ENCODE measurements around the gene RASA2. TPM values are rescaled to one million over a fixed set of nuclear protein-coding genes. Genes with fewer than 3 reads are reported as not detected.
"Not testable (repeated sequence)": the region's sequence is repeated elsewhere in the genome, so short reads cannot be mapped to it uniquely, and the experiment has no call there.

Gene RASA2
- total RNA-seq, 1 donor from 2014 or later = 42.3 TPM

DNA sequence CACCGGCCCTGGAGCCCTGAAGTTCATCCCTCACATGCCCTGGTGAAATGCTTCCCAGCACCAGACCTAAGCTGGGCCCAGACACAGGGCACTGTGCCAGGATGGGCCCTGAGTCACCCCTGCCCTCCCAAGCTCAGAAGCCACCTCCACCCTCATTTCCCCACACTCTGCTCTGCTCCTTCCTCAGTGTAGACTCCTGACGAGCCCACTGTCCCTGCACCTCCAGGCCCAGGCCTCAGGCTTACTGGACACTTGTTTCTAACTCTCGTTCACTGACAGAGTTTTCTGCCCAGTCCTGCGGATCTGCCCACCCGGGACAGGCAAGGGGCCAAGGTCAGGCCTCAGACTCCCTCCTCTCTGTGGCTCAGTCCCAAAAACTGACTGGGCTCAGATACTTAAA is 138.7 kb downstream of the RASA2 start:
- DNase-seq = no peak
- Mint-ChIP-seq H3K36me3 (ENCODE audit: low read depth) (no peaks in the 10 kb centered on the region), H3K4me1 (no peaks in the 10 kb centered on the region), H3K4me3 (no peak overlapping the region), H3K27ac (no peak overlapping the region), H3K27me3 (no peaks in the 10 kb centered on the region), H3K9me3 (peaks cover 13% of the 10 kb centered on the region)
- intact Hi-C loops (cut with micrococcal nuclease) = no loop called here
- TF ChIP-seq CTCF (IDR thresholded peaks at IDR 0.05) = no peak
- ChIA-PET POLR2A (no interaction called here), CTCF (no interaction called here)
- no peak for ATAC-seq (ENCODE audit: low read depth)

DNA sequence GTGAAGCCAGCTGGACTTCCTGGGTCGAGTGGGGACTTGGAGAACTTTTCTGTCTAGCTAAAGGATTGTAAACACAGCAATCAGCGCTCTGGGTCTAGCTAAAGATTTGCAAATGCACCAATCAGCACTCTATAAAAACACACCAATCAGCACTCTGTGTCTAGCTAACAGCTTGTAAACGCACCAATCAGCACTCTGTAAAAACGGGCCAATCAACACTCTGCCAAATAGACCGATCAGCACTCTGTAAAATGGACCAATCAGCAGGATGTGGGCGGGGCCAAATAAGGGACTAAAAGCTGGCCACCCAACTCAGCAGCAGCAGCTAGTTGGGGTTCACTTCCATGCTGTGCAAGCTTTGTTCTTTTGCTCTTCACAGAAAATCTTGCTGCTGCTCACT is 141.5 kb downstream of the RASA2 start:
- H3K27me3 Mint-ChIP-seq; H3K27ac Mint-ChIP-seq; DNase-seq; ATAC-seq (ENCODE audit: low read depth); H3K4me3 Mint-ChIP-seq; H3K36me3 Mint-ChIP-seq (ENCODE audit: low read depth); intact Hi-C loops (cut with micrococcal nuclease); POLR2A ChIA-PET; CTCF ChIA-PET; H3K4me1 Mint-ChIP-seq: not testable (repeated sequence)
- peaks cover 13% of the 10 kb centered on the region for H3K9me3 Mint-ChIP-seq

- POLR2A ChIA-PET; DNase-seq; intact Hi-C loops (cut with micrococcal nuclease): not testable (repeated sequence)
These were observed 142.1 kb downstream of the RASA2 start for GRCh38 chr3:141628868-141629441.

GRCh38 chr3:141629976-141630375 is 143.1 kb downstream of the RASA2 start:
- ChIA-PET POLR2A (no interaction called here), CTCF (no interaction called here)
- DNase-seq (no peak), ATAC-seq (ENCODE audit: low read depth) (no peak)
- H3K36me3 Mint-ChIP-seq (ENCODE audit: low read depth) = no peaks in the 10 kb centered on the region
- TF ChIP-seq CTCF (IDR thresholded peaks at IDR 0.05) = no peak
- no peaks in the 10 kb centered on the region for H3K4me1 Mint-ChIP-seq
- peaks cover 13% of the 10 kb centered on the region for H3K9me3 Mint-ChIP-seq
- intact Hi-C loops (cut with micrococcal nuclease) = no loop called here
- H3K27me3 Mint-ChIP-seq = peaks cover 2% of the 10 kb centered on the region
- H3K4me3 Mint-ChIP-seq = no peak overlapping the region
- H3K27ac Mint-ChIP-seq = no peak overlapping the region

More at GRCh38 chr3:141628868-141629441, 142.1 kb downstream of the RASA2 start:
- H3K9me3 Mint-ChIP-seq = peaks cover 13% of the 10 kb centered on the region
- H3K4me1 Mint-ChIP-seq; ATAC-seq (ENCODE audit: low read depth); H3K4me3 Mint-ChIP-seq; CTCF ChIA-PET; H3K27ac Mint-ChIP-seq; H3K27me3 Mint-ChIP-seq; H3K36me3 Mint-ChIP-seq (ENCODE audit: low read depth): not testable (repeated sequence)

GRCh38 chr3:141632779-141633374 is 146.1 kb downstream of the RASA2 start:
- intact Hi-C loops (cut with micrococcal nuclease) = no loop called here
- Mint-ChIP-seq H3K27me3 (peaks cover 2% of the 10 kb centered on the region), H3K4me3 (no peak overlapping the region), H3K27ac (no peak overlapping the region), H3K36me3 (ENCODE audit: low read depth) (no peaks in the 10 kb centered on the region), H3K4me1 (no peaks in the 10 kb centered on the region), H3K9me3 (peaks cover 13% of the 10 kb centered on the region)
- no peak for TF ChIP-seq CTCF (IDR thresholded peaks at IDR 0.05)
- ChIA-PET POLR2A (no interaction called here), CTCF (no interaction called here)
- DNase-seq = no peak
- ATAC-seq (ENCODE audit: low read depth) = no peak

DNA sequence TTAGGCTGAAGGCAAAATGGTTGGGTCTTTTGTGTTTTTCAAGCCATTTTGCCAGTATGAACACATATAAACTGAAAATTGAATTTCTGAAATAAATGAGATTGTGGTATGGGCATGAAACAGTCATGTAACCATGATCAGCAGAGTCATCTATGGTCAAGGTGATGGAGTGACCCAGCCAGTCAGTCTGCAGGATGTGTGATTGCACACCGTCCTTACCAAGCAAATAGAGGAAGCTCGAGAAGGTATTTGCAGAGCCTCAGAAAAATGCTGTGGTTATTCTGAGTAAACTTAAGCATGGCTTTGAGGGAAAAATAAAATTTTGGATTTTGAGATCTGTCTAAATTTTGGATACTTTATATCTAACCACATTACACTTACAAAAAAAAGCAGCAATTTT is 155.4 kb downstream of the RASA2 start:
- no peak for ATAC-seq (ENCODE audit: low read depth)
- TF ChIP-seq CTCF (IDR thresholded peaks at IDR 0.05) = no peak
- intact Hi-C loops (cut with micrococcal nuclease) = no loop called here
- H3K9me3 Mint-ChIP-seq = no peaks in the 10 kb centered on the region
- no peak overlapping the region for H3K27ac Mint-ChIP-seq
- H3K27me3 Mint-ChIP-seq = peaks cover 7% of the 10 kb centered on the region
- ChIA-PET CTCF (no interaction called here), POLR2A (no interaction called here)
- H3K4me1 Mint-ChIP-seq = no peaks in the 10 kb centered on the region
- DNase-seq = no peak
- no peak overlapping the region for H3K4me3 Mint-ChIP-seq
- H3K36me3 Mint-ChIP-seq (ENCODE audit: low read depth) = no peaks in the 10 kb centered on the region
